ENCODE data around the gene MOCOS.

Gene MOCOS

DNA sequence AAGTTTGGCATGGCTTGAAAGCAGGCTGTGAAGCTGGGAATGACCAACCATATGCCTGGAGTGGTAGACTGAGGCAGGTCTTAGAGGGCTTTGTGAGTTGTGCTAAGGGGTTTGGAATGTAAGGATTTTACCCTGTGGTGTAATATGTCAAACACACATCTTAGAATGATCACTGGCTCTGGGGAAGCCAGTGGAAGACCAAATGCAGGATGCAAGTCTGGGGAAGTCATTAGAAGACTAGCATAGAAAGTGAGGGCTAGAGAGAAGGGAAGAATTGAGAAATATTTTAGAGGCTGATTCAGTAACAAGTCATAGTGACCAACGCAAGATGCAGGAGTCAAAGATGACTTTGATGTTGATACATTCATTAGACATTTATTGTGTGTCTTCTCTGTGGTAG lies 106.7 kb downstream of the MOCOS start:
- no peaks in the 10 kb centered on the region for H3K9me2 ChIP-seq (replicated peaks; ENCODE audit: control insufficient read depth, low read length)

DNA sequence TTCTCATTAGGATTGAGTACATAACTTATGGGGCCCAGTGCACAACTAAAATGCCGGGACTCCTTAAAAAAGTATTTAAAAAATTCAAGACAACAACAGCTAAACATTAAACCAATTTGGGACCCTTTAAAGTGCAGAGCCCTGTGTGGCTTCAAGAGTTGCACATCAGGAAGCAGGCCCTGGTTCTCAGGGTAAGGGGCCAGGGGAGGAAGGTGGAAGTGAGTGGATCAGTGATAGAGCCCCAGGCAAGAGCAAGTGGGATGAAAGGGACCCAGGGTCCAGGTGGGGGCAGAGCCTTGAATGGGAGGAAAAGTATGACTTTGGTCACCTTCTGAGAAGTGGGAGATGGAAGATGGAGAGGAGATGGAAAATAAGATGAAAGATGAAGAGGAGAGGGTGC lies 107.9 kb downstream of the MOCOS start:
- H3K36me3 ChIP-seq (ENCODE audit: control insufficient read depth, low read length): no peaks in the 10 kb centered on the region
- H3K79me2 ChIP-seq (ENCODE audit: control insufficient read depth, low read length): no peaks in the 10 kb centered on the region
- peaks cover 43% of the 10 kb centered on the region for H3K27me3 ChIP-seq (ENCODE audit: control insufficient read depth, low read length)
- H3K4me2 ChIP-seq (ENCODE audit: low read length): no peak overlapping the region
- TF ChIP-seq, protein P1, sequence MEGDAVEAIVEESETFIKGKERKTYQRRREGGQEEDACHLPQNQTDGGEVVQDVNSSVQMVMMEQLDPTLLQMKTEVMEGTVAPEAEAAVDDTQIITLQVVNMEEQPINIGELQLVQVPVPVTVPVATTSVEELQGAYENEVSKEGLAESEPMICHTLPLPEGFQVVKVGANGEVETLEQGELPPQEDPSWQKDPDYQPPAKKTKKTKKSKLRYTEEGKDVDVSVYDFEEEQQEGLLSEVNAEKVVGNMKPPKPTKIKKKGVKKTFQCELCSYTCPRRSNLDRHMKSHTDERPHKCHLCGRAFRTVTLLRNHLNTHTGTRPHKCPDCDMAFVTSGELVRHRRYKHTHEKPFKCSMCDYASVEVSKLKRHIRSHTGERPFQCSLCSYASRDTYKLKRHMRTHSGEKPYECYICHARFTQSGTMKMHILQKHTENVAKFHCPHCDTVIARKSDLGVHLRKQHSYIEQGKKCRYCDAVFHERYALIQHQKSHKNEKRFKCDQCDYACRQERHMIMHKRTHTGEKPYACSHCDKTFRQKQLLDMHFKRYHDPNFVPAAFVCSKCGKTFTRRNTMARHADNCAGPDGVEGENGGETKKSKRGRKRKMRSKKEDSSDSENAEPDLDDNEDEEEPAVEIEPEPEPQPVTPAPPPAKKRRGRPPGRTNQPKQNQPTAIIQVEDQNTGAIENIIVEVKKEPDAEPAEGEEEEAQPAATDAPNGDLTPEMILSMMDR (IDR thresholded peaks at IDR 0.05; ENCODE audit: low read depth, low read length, poor library complexity, severe bottlenecking): no peak
- no peak for TF ChIP-seq EZH2phosphoT487 (IDR thresholded peaks at IDR 0.05; ENCODE audit: borderline replicate concordance, low read length)
- no peak overlapping the region for H3K4me3 ChIP-seq (ENCODE audit: low read length)
- H3K27ac ChIP-seq (ENCODE audit: low read depth, low read length): no peak overlapping the region
- no peaks in the 10 kb centered on the region for H3K9me3 ChIP-seq (ENCODE audit: control insufficient read depth, insufficient read depth, low read length)
- H3K9me2 ChIP-seq (replicated peaks; ENCODE audit: control insufficient read depth, low read length): no peaks in the 10 kb centered on the region
- H4K20me1 ChIP-seq (ENCODE audit: control insufficient read depth, insufficient read depth, low read depth, low read length): no peaks in the 10 kb centered on the region
- no peaks in the 10 kb centered on the region for H3F3A ChIP-seq (ENCODE audit: control insufficient read depth, insufficient read depth)
- H3K4me1 ChIP-seq (ENCODE audit: control insufficient read depth, low read length): no peaks in the 10 kb centered on the region; the same call in none of the 2 replicates

More for the DNA sequence above, 106.7 kb downstream of the MOCOS start:
- no peaks in the 10 kb centered on the region for H3K79me2 ChIP-seq (ENCODE audit: control insufficient read depth, low read length)
- no peaks in the 10 kb centered on the region; the same call in none of the 2 replicates for H3K4me1 ChIP-seq (ENCODE audit: control insufficient read depth, low read length)
- no peak overlapping the region for H3K4me2 ChIP-seq (ENCODE audit: low read length)
- H3K4me3 ChIP-seq (ENCODE audit: low read length): no peak overlapping the region
- peaks cover 38% of the 10 kb centered on the region for H3K27me3 ChIP-seq (ENCODE audit: control insufficient read depth, low read length)
- H3K36me3 ChIP-seq (ENCODE audit: control insufficient read depth, low read length): no peaks in the 10 kb centered on the region
- no peaks in the 10 kb centered on the region for H3F3A ChIP-seq (ENCODE audit: control insufficient read depth, insufficient read depth)
- TF ChIP-seq, protein P1 (IDR thresholded peaks at IDR 0.05; ENCODE audit: low read depth, low read length, poor library complexity, severe bottlenecking): no peak
- no peak overlapping the region for H3K27ac ChIP-seq (ENCODE audit: low read depth, low read length)
- H4K20me1 ChIP-seq (ENCODE audit: control insufficient read depth, insufficient read depth, low read depth, low read length): no peaks in the 10 kb centered on the region
- H3K9me3 ChIP-seq (ENCODE audit: control insufficient read depth, insufficient read depth, low read length): no peaks in the 10 kb centered on the region

DNA sequence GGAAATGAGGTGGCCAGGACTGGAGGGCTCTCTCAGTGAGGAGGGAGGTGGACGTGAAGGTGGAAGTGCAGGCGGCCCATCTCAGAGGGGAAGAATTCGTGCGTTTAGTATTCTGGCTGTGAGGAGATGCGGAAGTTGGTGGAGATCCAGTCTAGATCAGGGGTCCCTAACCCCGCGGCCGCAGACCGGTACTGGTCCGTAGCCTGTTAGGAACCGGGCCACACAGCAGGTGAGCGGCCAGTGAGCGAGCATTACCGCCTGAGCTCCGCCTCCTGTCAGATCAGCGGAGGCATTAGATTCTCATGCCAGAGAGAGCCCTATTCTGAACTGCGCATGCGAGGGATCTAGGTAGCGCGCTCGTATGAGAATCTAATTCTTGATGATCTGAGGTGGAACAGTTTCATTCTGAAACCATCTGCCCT lies 108.6 kb downstream of the MOCOS start:
- H3K4me2 ChIP-seq (ENCODE audit: low read length): no peak overlapping the region
- H3K4me3 ChIP-seq (ENCODE audit: low read length): no peak overlapping the region
- peaks cover 43% of the 10 kb centered on the region for H3K27me3 ChIP-seq (ENCODE audit: control insufficient read depth, low read length)

More for the DNA sequence above, 108.6 kb downstream of the MOCOS start:
- TF ChIP-seq, protein P1 (IDR thresholded peaks at IDR 0.05; ENCODE audit: low read depth, low read length, poor library complexity, severe bottlenecking): no peak
- TF ChIP-seq EZH2phosphoT487 (IDR thresholded peaks at IDR 0.05; ENCODE audit: borderline replicate concordance, low read length): no peak
- Histone ChIP-seq H4K20me1 (ENCODE audit: control insufficient read depth, insufficient read depth, low read depth, low read length) (no peaks in the 10 kb centered on the region), H3K79me2 (ENCODE audit: control insufficient read depth, low read length) (no peaks in the 10 kb centered on the region), H3K36me3 (ENCODE audit: control insufficient read depth, low read length) (no peaks in the 10 kb centered on the region), H3F3A (ENCODE audit: control insufficient read depth, insufficient read depth) (no peaks in the 10 kb centered on the region), H3K9me3 (ENCODE audit: control insufficient read depth, insufficient read depth, low read length) (no peaks in the 10 kb centered on the region), H3K4me1 (ENCODE audit: control insufficient read depth, low read length) (no peaks in the 10 kb centered on the region; the same call in none of the 2 replicates), H3K27ac (ENCODE audit: low read depth, low read length) (no peak overlapping the region), H3K9me2 (replicated peaks; ENCODE audit: control insufficient read depth, low read length) (no peaks in the 10 kb centered on the region)
